OCI-LY3 (cell line): ENCODE data around the gene AKR1C4.

Experiments used
- EZH2phosphoT487 ChIP-seq: fragments of 200-600 bp; shearing (Covaris generic); IDR thresholded peaks from 2 replicates; pipeline ENCODE4 v1.6.1; 2018; ENCODE audit warnings: antibody characterized with exemption, mixed run types, low read depth
- TF ChIP-seq, protein P1 (sequence below): fragments of 200-600, 300-600 bp; sonication (generic); IDR thresholded peaks from 2 replicates; pipeline ENCODE4 v1.5.1; 2014; ENCODE audit warnings: antibody characterized with exemption, low read length, low read depth

DNA sequence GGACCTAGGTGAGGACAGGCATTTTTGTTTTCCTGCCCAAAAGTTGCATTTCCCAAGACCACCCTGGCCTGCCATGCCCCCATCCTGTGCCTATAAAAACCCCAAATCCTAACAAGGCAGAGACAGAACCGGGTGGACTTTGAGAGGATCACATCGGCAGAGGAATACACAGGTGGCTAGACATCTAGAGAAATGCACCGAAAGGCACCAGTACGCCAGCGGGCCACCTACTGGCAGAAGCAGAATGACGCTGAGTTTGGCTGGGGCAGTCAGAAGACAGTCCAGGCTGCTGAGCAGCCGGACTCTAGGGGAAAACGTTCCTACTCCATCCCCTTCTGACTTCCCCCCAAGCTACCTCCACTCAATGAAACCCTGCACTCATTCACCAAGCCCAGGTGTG is 2.8 kb downstream of the AKR1C4 start:
- TF ChIP-seq, protein P1, sequence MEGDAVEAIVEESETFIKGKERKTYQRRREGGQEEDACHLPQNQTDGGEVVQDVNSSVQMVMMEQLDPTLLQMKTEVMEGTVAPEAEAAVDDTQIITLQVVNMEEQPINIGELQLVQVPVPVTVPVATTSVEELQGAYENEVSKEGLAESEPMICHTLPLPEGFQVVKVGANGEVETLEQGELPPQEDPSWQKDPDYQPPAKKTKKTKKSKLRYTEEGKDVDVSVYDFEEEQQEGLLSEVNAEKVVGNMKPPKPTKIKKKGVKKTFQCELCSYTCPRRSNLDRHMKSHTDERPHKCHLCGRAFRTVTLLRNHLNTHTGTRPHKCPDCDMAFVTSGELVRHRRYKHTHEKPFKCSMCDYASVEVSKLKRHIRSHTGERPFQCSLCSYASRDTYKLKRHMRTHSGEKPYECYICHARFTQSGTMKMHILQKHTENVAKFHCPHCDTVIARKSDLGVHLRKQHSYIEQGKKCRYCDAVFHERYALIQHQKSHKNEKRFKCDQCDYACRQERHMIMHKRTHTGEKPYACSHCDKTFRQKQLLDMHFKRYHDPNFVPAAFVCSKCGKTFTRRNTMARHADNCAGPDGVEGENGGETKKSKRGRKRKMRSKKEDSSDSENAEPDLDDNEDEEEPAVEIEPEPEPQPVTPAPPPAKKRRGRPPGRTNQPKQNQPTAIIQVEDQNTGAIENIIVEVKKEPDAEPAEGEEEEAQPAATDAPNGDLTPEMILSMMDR: no peak
- no peak for TF ChIP-seq EZH2phosphoT487
